Measurements from ENCODE around the gene RAB11FIP3. TPM values are rescaled to one million over a fixed set of nuclear protein-coding genes. Genes with fewer than 3 reads are reported as not detected.

RAB11FIP3 gene
- total and polyA plus RNA-seq, 2 of the 13 experiments (the other 11 are each of a cell fraction or from before 2014, with no cell fraction given): 34.3 to 57.6 TPM

DNA sequence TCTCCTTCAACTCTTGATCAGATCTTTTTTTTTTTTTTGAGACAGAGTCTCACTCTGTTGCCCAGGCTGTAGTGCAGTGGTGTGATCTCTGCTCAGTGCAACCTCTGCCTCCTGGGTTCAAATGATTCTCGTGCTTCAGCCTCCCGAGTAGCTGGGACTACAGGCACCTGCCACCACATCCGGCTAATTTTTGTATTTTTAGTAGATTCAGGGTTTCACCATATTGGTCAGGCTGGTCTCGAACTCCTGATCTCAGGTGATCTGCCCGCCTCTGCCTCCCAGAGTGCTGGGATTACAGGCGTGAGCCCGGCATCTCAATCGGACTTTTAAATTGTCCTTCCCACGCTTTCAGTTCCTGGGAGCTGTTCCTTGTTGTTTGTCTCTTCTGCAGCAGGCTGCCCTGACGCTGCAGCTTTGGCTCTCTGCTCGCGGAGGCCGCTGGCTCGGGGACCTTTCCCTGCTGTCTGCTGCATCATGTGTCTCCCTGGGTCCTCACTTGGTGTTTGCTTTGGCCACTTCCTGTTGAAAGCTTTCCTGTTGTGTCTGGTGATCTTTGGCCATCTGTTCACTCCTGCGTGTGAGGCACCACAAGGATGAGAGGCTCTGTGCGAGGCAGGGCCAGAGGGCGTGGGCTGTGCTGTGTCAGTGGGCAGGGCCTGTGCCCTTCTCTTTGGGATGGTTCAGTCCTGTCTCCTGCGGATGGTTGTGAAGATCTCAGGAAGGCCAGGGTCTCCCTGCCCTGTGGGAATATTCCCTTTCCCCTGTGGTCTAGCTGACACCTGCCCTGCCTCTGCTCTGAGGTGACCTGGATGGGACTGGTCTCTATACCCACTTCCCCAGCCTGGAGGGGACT is 83.7 kb downstream of the RAB11FIP3 start (continued):
- TF ChIP-seq, protein P1, sequence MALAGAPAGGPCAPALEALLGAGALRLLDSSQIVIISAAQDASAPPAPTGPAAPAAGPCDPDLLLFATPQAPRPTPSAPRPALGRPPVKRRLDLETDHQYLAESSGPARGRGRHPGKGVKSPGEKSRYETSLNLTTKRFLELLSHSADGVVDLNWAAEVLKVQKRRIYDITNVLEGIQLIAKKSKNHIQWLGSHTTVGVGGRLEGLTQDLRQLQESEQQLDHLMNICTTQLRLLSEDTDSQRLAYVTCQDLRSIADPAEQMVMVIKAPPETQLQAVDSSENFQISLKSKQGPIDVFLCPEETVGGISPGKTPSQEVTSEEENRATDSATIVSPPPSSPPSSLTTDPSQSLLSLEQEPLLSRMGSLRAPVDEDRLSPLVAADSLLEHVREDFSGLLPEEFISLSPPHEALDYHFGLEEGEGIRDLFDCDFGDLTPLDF (CRISPR knock-in tag; IDR thresholded peaks at IDR 0.05): no peak
- peak; percentile 90 for TF ChIP-seq RXRA (CRISPR knock-in tag; IDR thresholded peaks at IDR 0.05)
- TF ChIP-seq KDM6A (CRISPR knock-in tag; IDR thresholded peaks at IDR 0.05; ENCODE audit: low read depth): peak; percentile 98
- TF ChIP-seq, protein P2, sequence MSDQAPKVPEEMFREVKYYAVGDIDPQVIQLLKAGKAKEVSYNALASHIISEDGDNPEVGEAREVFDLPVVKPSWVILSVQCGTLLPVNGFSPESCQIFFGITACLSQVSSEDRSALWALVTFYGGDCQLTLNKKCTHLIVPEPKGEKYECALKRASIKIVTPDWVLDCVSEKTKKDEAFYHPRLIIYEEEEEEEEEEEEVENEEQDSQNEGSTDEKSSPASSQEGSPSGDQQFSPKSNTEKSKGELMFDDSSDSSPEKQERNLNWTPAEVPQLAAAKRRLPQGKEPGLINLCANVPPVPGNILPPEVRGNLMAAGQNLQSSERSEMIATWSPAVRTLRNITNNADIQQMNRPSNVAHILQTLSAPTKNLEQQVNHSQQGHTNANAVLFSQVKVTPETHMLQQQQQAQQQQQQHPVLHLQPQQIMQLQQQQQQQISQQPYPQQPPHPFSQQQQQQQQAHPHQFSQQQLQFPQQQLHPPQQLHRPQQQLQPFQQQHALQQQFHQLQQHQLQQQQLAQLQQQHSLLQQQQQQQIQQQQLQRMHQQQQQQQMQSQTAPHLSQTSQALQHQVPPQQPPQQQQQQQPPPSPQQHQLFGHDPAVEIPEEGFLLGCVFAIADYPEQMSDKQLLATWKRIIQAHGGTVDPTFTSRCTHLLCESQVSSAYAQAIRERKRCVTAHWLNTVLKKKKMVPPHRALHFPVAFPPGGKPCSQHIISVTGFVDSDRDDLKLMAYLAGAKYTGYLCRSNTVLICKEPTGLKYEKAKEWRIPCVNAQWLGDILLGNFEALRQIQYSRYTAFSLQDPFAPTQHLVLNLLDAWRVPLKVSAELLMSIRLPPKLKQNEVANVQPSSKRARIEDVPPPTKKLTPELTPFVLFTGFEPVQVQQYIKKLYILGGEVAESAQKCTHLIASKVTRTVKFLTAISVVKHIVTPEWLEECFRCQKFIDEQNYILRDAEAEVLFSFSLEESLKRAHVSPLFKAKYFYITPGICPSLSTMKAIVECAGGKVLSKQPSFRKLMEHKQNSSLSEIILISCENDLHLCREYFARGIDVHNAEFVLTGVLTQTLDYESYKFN (CRISPR knock-in tag; conservative IDR thresholded peaks at IDR 0.05): peak; percentile 99
- TF ChIP-seq, protein P3, sequence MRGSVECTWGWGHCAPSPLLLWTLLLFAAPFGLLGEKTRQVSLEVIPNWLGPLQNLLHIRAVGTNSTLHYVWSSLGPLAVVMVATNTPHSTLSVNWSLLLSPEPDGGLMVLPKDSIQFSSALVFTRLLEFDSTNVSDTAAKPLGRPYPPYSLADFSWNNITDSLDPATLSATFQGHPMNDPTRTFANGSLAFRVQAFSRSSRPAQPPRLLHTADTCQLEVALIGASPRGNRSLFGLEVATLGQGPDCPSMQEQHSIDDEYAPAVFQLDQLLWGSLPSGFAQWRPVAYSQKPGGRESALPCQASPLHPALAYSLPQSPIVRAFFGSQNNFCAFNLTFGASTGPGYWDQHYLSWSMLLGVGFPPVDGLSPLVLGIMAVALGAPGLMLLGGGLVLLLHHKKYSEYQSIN (CRISPR knock-in tag; IDR thresholded peaks at IDR 0.05; ENCODE audit: borderline replicate concordance): no peak
- 0 out of 2 replicates have a peak, but pooled peaks have one; percentile 49 for TF ChIP-seq GZF1 (CRISPR knock-in tag; IDR thresholded peaks at IDR 0.05)
- no peak for TF ChIP-seq NPAS2 (CRISPR knock-in tag; IDR thresholded peaks at IDR 0.05; ENCODE audit: borderline replicate concordance)
- no peak for TF ChIP-seq SIX4 (CRISPR knock-in tag; IDR thresholded peaks at IDR 0.05)
- TF ChIP-seq NFRKB (IDR thresholded peaks at IDR 0.05): no peak
- no peak for TF ChIP-seq TEAD2 (CRISPR knock-in tag; IDR thresholded peaks at IDR 0.05)
- peak; percentile 55; the same call in 1 of the 2 replicates for TF ChIP-seq ZNF768 (CRISPR knock-in tag; IDR thresholded peaks at IDR 0.05)
- TF ChIP-seq DMAP1 (CRISPR knock-in tag; IDR thresholded peaks at IDR 0.05): peak; percentile 86
- peak; percentile 94 for TF ChIP-seq HDAC1 (CRISPR knock-in tag; IDR thresholded peaks at IDR 0.05)
- no peak for TF ChIP-seq PRPF4 (IDR thresholded peaks at IDR 0.05; ENCODE audit: low read depth, low read length, poor library complexity, severe bottlenecking)
- no peak; the same call in 1 of the 2 replicates for TF ChIP-seq CBFB (CRISPR knock-in tag; IDR thresholded peaks at IDR 0.05)
- no peak for TF ChIP-seq CAMTA2 (CRISPR knock-in tag; IDR thresholded peaks at IDR 0.05; ENCODE audit: borderline replicate concordance)
- TF ChIP-seq, protein P4, sequence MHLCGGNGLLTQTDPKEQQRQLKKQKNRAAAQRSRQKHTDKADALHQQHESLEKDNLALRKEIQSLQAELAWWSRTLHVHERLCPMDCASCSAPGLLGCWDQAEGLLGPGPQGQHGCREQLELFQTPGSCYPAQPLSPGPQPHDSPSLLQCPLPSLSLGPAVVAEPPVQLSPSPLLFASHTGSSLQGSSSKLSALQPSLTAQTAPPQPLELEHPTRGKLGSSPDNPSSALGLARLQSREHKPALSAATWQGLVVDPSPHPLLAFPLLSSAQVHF (CRISPR knock-in tag; IDR thresholded peaks at IDR 0.05): no peak
- TF ChIP-seq, protein P5, sequence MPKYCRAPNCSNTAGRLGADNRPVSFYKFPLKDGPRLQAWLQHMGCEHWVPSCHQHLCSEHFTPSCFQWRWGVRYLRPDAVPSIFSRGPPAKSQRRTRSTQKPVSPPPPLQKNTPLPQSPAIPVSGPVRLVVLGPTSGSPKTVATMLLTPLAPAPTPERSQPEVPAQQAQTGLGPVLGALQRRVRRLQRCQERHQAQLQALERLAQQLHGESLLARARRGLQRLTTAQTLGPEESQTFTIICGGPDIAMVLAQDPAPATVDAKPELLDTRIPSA (CRISPR knock-in tag; IDR thresholded peaks at IDR 0.05; ENCODE audit: borderline replicate concordance): no peak
- no peak; the same call in none of the 2 replicates for TF ChIP-seq ZNF670 (CRISPR knock-in tag; IDR thresholded peaks at IDR 0.05; ENCODE audit: borderline replicate concordance)
- TF ChIP-seq AGO1 (IDR thresholded peaks at IDR 0.05; ENCODE audit: low read depth, low read length, poor library complexity, severe bottlenecking): no peak
- TF ChIP-seq, protein P6, sequence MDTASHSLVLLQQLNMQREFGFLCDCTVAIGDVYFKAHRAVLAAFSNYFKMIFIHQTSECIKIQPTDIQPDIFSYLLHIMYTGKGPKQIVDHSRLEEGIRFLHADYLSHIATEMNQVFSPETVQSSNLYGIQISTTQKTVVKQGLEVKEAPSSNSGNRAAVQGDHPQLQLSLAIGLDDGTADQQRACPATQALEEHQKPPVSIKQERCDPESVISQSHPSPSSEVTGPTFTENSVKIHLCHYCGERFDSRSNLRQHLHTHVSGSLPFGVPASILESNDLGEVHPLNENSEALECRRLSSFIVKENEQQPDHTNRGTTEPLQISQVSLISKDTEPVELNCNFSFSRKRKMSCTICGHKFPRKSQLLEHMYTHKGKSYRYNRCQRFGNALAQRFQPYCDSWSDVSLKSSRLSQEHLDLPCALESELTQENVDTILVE (CRISPR knock-in tag; IDR thresholded peaks at IDR 0.05): peak; percentile 89
